Panc1 (cell line): ENCODE data around the gene TERT.

Source experiments
- CTCF ChIP-seq: fragments of 450-650 bp; IDR thresholded peaks from 2 replicates; pipeline ENCODE4 v1.5.1; 2017; ENCODE audit warnings: mild to moderate bottlenecking
- POLR2AphosphoS5 ChIP-seq: IDR thresholded peaks from 2 replicates; pipeline ENCODE4 v1.6.1; 2012; ENCODE audit warnings: mild to moderate bottlenecking, low read depth, low read length, moderate library complexity
- REST ChIP-seq, 2 experiments: IDR thresholded peaks; 2 replicates each; pipeline ENCODE4 v1.6.1; 2011 to 2012; ENCODE audit warnings: low read depth in 2 of 2, control low read depth in 1 of 2, low read length in 1 of 2, mild to moderate bottlenecking in 1 of 2, moderate library complexity in 1 of 2; ENCODE audit not compliant: insufficient read depth in 1 of 2
- TCF7L2 ChIP-seq: IDR thresholded peaks from 2 replicates; pipeline ENCODE4 v1.6.1; 2011; ENCODE audit warnings: mild to moderate bottlenecking, low read depth, low read length, inconsistent platforms

GRCh38 chr5:1249366-1250280, 45.2 kb downstream of the TERT start:
- TF ChIP-seq CTCF (no peak), POLR2AphosphoS5 (no peak), REST (IDR thresholded peaks at IDR 0.05; ENCODE audit: insufficient read depth in 1 of 2, low read depth in 2 of 2, low read length in 1 of 2) (no peak), TCF7L2 (no peak)
